Tibial nerve (tissue), 4 donors: ENCODE data around the gene SPAG17. TPM values are rescaled to one million over a fixed set of nuclear protein-coding genes. Genes with fewer than 3 reads are reported as not detected.

Source experiments
- DNase-seq, 2 donors: peaks; one replicate each; pipeline ENCODE4 v3.0.0-alpha.2; 2019; ENCODE audit warnings: low spot score in 2 of 2
- H3K27ac ChIP-seq, 4 donors: fragments of 200-600 bp; sonication (generic) in 3 of 4; one replicate each; pipeline ENCODE4 v1.5.1; 2017 to 2019; ENCODE audit warnings: mild to moderate bottlenecking in 1 of 4
- H3K27me3 ChIP-seq, 2 donors: fragments of 200-600 bp; sonication (generic) in 1 of 2; one replicate each; pipeline versions ENCODE4 v1.5.1 to v1.6.0; 2017 to 2019
- H3K36me3 ChIP-seq, 3 donors: fragments of 200-600 bp; sonication (generic); one replicate each; pipeline ENCODE4 v1.5.1; 2018 to 2019
- H3K4me1 ChIP-seq, 4 donors: fragments of 200-600 bp; sonication (generic) in 3 of 4; one replicate each; pipeline ENCODE4 v1.5.1; 2017 to 2019
- H3K4me3 ChIP-seq, 4 donors: fragments of 200-600 bp; sonication (generic) in 3 of 4; one replicate each; pipeline ENCODE4 v1.5.1; 2017 to 2019; ENCODE audit warnings: mild to moderate bottlenecking in 1 of 4, moderate library complexity in 1 of 4
- H3K9me3 ChIP-seq, 4 donors: fragments of 200-600 bp; sonication (generic) in 3 of 4; one replicate each; pipeline ENCODE4 v1.5.1; 2017 to 2019
- CTCF ChIP-seq, 5 experiments: fragments of 200-600 bp in 3 of 5; fragments of 450-650 bp in 2 of 5; sonication (generic) in 3 of 5; IDR thresholded peaks; one replicate each; pipeline ENCODE4 v1.5.1; 2016 to 2019; ENCODE audit warnings: antibody characterized with exemption in 5 of 5, mild to moderate bottlenecking in 3 of 5, moderate library complexity in 2 of 5
- EP300 ChIP-seq, 2 donors: sonication (generic); formaldehyde crosslinking; IDR thresholded peaks; one replicate each; pipeline ENCODE4 v1.6.1; 2017; ENCODE audit warnings: antibody characterized with exemption in 2 of 2, mild to moderate bottlenecking in 1 of 2
- POLR2A ChIP-seq, 2 donors: fragments of 450-650 bp; IDR thresholded peaks; one replicate each; pipeline ENCODE4 v1.6.1; 2017; ENCODE audit warnings: antibody characterized with exemption in 2 of 2, mild to moderate bottlenecking in 2 of 2, moderate library complexity in 2 of 2
- WGBS, 2 donors: methylation state at CpG; one replicate each; pipeline ENCODE4 v1.1.5; 2018; 5-methylcytosine and 5-hydroxymethylcytosine counted together
- total RNA-seq, 4 donors: library from RNA; depleted of rRNA; stranded (reverse); fragments of >200 nt; gene quantifications; one replicate each; pipeline ENCODE4 v1.1.0, GENCODE V29; 2016

SPAG17 gene
- total RNA-seq, 4 donors from 2014 or later = under 0.01 to 4.2 (median 1.2) TPM

- Histone ChIP-seq H3K4me3 (no peak overlapping the region), H3K4me1 (peaks cover 0 to 27% (median 12%) of the 10 kb centered on the region in 4 donors), H3K36me3 (no peaks in the 10 kb centered on the region), H3K27me3 (no peaks in the 10 kb centered on the region), H3K9me3 (no peaks in the 10 kb centered on the region), H3K27ac (peak overlapping the region in 1 of 4 donors; percentile 8)
- TF ChIP-seq POLR2A (IDR thresholded peaks at IDR 0.05) = no peak
- TF ChIP-seq CTCF (IDR thresholded peaks at IDR 0.05) = no peak
- no peak for TF ChIP-seq EP300 (IDR thresholded peaks at IDR 0.05)
- 15 to 28% methylated on average over 1 of the region's 1 CpG for WGBS, 2 donors
- DNase-seq = no peak
Observed at GRCh38 chr1:118113261-118113660, 71.8 kb downstream of the SPAG17 start.

GRCh38 chr1:118110580-118110979 is 74.4 kb downstream of the SPAG17 start:
- Histone ChIP-seq H3K4me3 (no peak overlapping the region), H3K9me3 (no peaks in the 10 kb centered on the region), H3K27me3 (no peaks in the 10 kb centered on the region), H3K4me1 (peaks cover 0 to 3% (median 0%) of the 10 kb centered on the region in 4 donors), H3K27ac (no peak overlapping the region), H3K36me3 (no peaks in the 10 kb centered on the region)
- no peak for DNase-seq
- TF ChIP-seq POLR2A (IDR thresholded peaks at IDR 0.05) (no peak), EP300 (IDR thresholded peaks at IDR 0.05) (no peak), CTCF (IDR thresholded peaks at IDR 0.05) (no peak)

- TF ChIP-seq EP300 (IDR thresholded peaks at IDR 0.05) = no peak
- TF ChIP-seq POLR2A (IDR thresholded peaks at IDR 0.05) = no peak
- TF ChIP-seq CTCF (IDR thresholded peaks at IDR 0.05) = no peak
- WGBS, 2 donors = 85 to 92% methylated on average over 3 of the region's 3 CpGs
- H3K4me3 ChIP-seq = no peak overlapping the region
- H3K36me3 ChIP-seq = no peaks in the 10 kb centered on the region
- H3K27ac ChIP-seq = no peak overlapping the region
- no peak for DNase-seq
- H3K27me3 ChIP-seq = no peaks in the 10 kb centered on the region
- no peaks in the 10 kb centered on the region for H3K9me3 ChIP-seq
- H3K4me1 ChIP-seq = no peaks in the 10 kb centered on the region
Observed at GRCh38 chr1:118104951-118105350, 80.1 kb downstream of the SPAG17 start.

DNA sequence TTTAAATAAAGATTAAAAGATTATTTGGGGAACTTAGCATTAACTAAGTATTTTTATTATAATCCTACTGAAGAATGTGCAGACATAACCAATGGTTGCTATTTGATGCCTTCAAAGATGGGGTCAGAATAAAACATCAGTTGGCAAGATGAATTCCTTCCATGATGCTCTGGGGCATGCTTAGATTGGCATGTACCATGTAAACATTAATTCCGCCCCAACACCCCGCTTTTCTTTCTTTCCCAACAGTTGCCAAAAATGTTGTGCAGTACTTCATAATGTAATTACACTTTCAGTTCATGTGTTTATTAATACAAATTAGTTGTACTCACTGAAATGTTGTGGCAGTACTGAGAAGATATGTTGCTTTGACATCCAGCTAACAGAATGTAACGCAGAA is 82.6 kb downstream of the SPAG17 start:
- no peaks in the 10 kb centered on the region for H3K36me3 ChIP-seq
- 67 to 80% methylated on average over 3 of the region's 3 CpGs for WGBS, 2 donors
- no peak for TF ChIP-seq POLR2A (IDR thresholded peaks at IDR 0.05)
- TF ChIP-seq EP300 (IDR thresholded peaks at IDR 0.05) = no peak
- TF ChIP-seq CTCF (IDR thresholded peaks at IDR 0.05) = no peak
- no peak overlapping the region for H3K4me3 ChIP-seq
- H3K27me3 ChIP-seq = no peaks in the 10 kb centered on the region
- no peak for DNase-seq
- no peaks in the 10 kb centered on the region for H3K9me3 ChIP-seq
- H3K27ac ChIP-seq = no peak overlapping the region
- no peaks in the 10 kb centered on the region for H3K4me1 ChIP-seq

DNA sequence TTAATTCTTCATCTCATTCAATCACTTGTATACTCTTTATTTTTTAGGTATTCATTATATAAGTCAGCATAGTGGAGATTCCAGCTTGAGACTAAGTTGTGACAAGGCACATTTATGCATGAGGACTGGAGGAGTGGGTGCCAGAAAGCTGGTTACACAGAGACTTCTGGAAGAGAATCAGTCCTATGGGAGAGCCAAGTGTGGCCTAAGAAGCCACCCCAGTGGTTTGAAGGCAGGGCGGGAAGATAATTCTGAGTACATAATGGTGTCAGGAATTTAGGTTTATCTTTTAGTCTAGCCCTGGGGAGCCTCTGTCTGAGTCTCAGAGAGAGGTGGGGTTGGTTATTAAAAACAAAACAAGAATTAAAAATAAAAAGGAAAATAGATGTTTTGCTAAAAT is 83.0 kb downstream of the SPAG17 start:
- no peak for DNase-seq
- H3K27ac ChIP-seq = no peak overlapping the region
- H3K9me3 ChIP-seq = no peaks in the 10 kb centered on the region
- 72 to 79% methylated on average over 1 of the region's 1 CpG for WGBS, 2 donors
- H3K4me1 ChIP-seq = no peaks in the 10 kb centered on the region
- no peak overlapping the region for H3K4me3 ChIP-seq
- no peak for TF ChIP-seq CTCF (IDR thresholded peaks at IDR 0.05)
- TF ChIP-seq EP300 (IDR thresholded peaks at IDR 0.05) = no peak
- no peak for TF ChIP-seq POLR2A (IDR thresholded peaks at IDR 0.05)
- no peaks in the 10 kb centered on the region for H3K36me3 ChIP-seq
- H3K27me3 ChIP-seq = no peaks in the 10 kb centered on the region
